Ectodermal cell (in vitro differentiated cells): ENCODE measurements around the gene SFMBT2.
"Not testable (repeated sequence)": the region's sequence is repeated elsewhere in the genome, so short reads cannot be mapped to it uniquely, and the experiment has no call there.

Experiments used
- H3K27ac ChIP-seq: 2 replicates; pipeline ENCODE4 v1.7.0; 2013; ENCODE audit warnings: mild to moderate bottlenecking, low read depth, low read length; ENCODE audit not compliant: insufficient read depth, poor library complexity, severe bottlenecking
- H3K27me3 ChIP-seq: 2 replicates; pipeline ENCODE4 v1.7.0; 2013; ENCODE audit warnings: mild to moderate bottlenecking, low read length; ENCODE audit not compliant: insufficient read depth, control insufficient read depth, poor library complexity, severe bottlenecking
- H3K36me3 ChIP-seq: one replicate; pipeline ENCODE4 v1.7.0; 2013; ENCODE audit warnings: low read length; ENCODE audit not compliant: control insufficient read depth, insufficient read depth
- H3K4me1 ChIP-seq: one replicate; pipeline ENCODE4 v1.7.0; 2013; ENCODE audit warnings: low read length; ENCODE audit not compliant: control insufficient read depth, insufficient read depth
- H3K4me3 ChIP-seq: 2 replicates; pipeline ENCODE4 v1.7.0; 2013; ENCODE audit warnings: low read depth, low read length, control low read depth; ENCODE audit not compliant: insufficient read depth
- H3K9me3 ChIP-seq: 2 replicates; pipeline ENCODE4 v1.7.0; 2013; ENCODE audit warnings: mild to moderate bottlenecking, low read length, moderate library complexity; ENCODE audit not compliant: control insufficient read depth
- WGBS, 2 experiments: methylation state at CpG; one replicate each; pipeline ENCODE4 v1.1.7; 2013; ENCODE audit warnings: missing lambda C conversion rate in 2 of 2; 5-methylcytosine and 5-hydroxymethylcytosine counted together

The SFMBT2 gene

GRCh38 chr10:7403620-7404019 is 7.2 kb downstream of the SFMBT2 start:
- Histone ChIP-seq H3K36me3 (no peaks in the 10 kb centered on the region), H3K9me3 (no peaks in the 10 kb centered on the region), H3K4me3 (no peak overlapping the region), H3K27me3 (peaks cover 24% of the 10 kb centered on the region), H3K4me1 (peaks cover 3% of the 10 kb centered on the region), H3K27ac (no peak overlapping the region)
- WGBS, 2 experiments = 60% methylated on average over 1 of the region's 1 CpG; no CpG with 5 or more reads in 1 of the 2 experiments

- peaks cover 6% of the 10 kb centered on the region for H3K27me3 ChIP-seq
- no peaks in the 10 kb centered on the region for H3K9me3 ChIP-seq
- H3K36me3 ChIP-seq = no peaks in the 10 kb centered on the region
- 94 to 96% methylated on average over 7 to 8 of the region's 8 CpGs for WGBS, 2 experiments
- H3K27ac ChIP-seq = no peak overlapping the region
- no peak overlapping the region for H3K4me3 ChIP-seq
- H3K4me1 ChIP-seq = peaks cover 2% of the 10 kb centered on the region
Measured at GRCh38 chr10:7401782-7402181, 9.1 kb downstream of the SFMBT2 start.

- Histone ChIP-seq H3K9me3 (no peaks in the 10 kb centered on the region), H3K36me3 (no peaks in the 10 kb centered on the region), H3K27ac (no peak overlapping the region), H3K4me3 (no peak overlapping the region), H3K4me1 (no peaks in the 10 kb centered on the region), H3K27me3 (no peaks in the 10 kb centered on the region)
- WGBS, 2 experiments = 98 to 99% methylated on average over 5 of the region's 6 CpGs
Measured at GRCh38 chr10:7401156-7401555, 9.7 kb downstream of the SFMBT2 start.

GRCh38 chr10:7400068-7400715 is 10.6 kb downstream of the SFMBT2 start:
- H3K27me3 ChIP-seq = no peaks in the 10 kb centered on the region
- 84 to 88% methylated on average over 10 of the region's 10 CpGs for WGBS, 2 experiments
- no peaks in the 10 kb centered on the region for H3K36me3 ChIP-seq
- H3K9me3 ChIP-seq = no peaks in the 10 kb centered on the region
- H3K27ac ChIP-seq = no peak overlapping the region
- H3K4me1 ChIP-seq = no peaks in the 10 kb centered on the region
- H3K4me3 ChIP-seq = no peak overlapping the region

- WGBS, 2 experiments = 92 to 97% methylated on average over 3 of the region's 3 CpGs
- no peaks in the 10 kb centered on the region for H3K4me1 ChIP-seq
- no peak overlapping the region for H3K27ac ChIP-seq
- no peaks in the 10 kb centered on the region for H3K27me3 ChIP-seq
- H3K9me3 ChIP-seq = no peaks in the 10 kb centered on the region
- H3K36me3 ChIP-seq = no peaks in the 10 kb centered on the region
- H3K4me3 ChIP-seq = no peak overlapping the region
Measured at GRCh38 chr10:7399533-7399932, 11.3 kb downstream of the SFMBT2 start.

- Histone ChIP-seq H3K9me3 (no peaks in the 10 kb centered on the region), H3K27ac (no peak overlapping the region), H3K27me3 (no peaks in the 10 kb centered on the region), H3K36me3 (no peaks in the 10 kb centered on the region), H3K4me3 (no peak overlapping the region), H3K4me1 (no peaks in the 10 kb centered on the region)
- WGBS, 2 experiments = 92 to 94% methylated on average over 16 to 17 of the region's 17 CpGs
Measured at GRCh38 chr10:7397049-7398035, 13.5 kb downstream of the SFMBT2 start.

GRCh38 chr10:7392301-7392700 is 18.5 kb downstream of the SFMBT2 start:
- not testable (repeated sequence) for H3K36me3 ChIP-seq, H3K4me1 ChIP-seq, H3K9me3 ChIP-seq, H3K27me3 ChIP-seq, H3K4me3 ChIP-seq, H3K27ac ChIP-seq
- 94% methylated on average over 4 to 5 of the region's 5 CpGs for WGBS, 2 experiments

GRCh38 chr10:7391748-7392147 is 19.1 kb downstream of the SFMBT2 start:
- H3K4me3 ChIP-seq = no peak overlapping the region
- WGBS, 2 experiments = 83 to 95% methylated on average over 3 to 6 of the region's 6 CpGs
- no peaks in the 10 kb centered on the region for H3K27me3 ChIP-seq
- H3K9me3 ChIP-seq = no peaks in the 10 kb centered on the region
- H3K36me3 ChIP-seq = no peaks in the 10 kb centered on the region
- H3K4me1 ChIP-seq = no peaks in the 10 kb centered on the region
- H3K27ac ChIP-seq = no peak overlapping the region

GRCh38 chr10:7390689-7391110 is 20.1 kb downstream of the SFMBT2 start:
- WGBS, 2 experiments = 89 to 92% methylated on average over 6 of the region's 6 CpGs
- H3K27ac ChIP-seq, H3K4me3 ChIP-seq, H3K4me1 ChIP-seq, H3K27me3 ChIP-seq, H3K36me3 ChIP-seq, H3K9me3 ChIP-seq: not testable (repeated sequence)

GRCh38 chr10:7389844-7390243 is 21.0 kb downstream of the SFMBT2 start:
- H3K27ac ChIP-seq = no peak overlapping the region
- no peaks in the 10 kb centered on the region for H3K9me3 ChIP-seq
- 82 to 88% methylated on average over 3 of the region's 3 CpGs for WGBS, 2 experiments
- H3K4me3 ChIP-seq = no peak overlapping the region
- no peaks in the 10 kb centered on the region for H3K27me3 ChIP-seq
- no peaks in the 10 kb centered on the region for H3K4me1 ChIP-seq
- no peaks in the 10 kb centered on the region for H3K36me3 ChIP-seq
